ENCODE data around the gene ADCY4. TPM values are rescaled to one million over a fixed set of nuclear protein-coding genes. Genes with fewer than 3 reads are reported as not detected.

ADCY4 gene
- total and polyA plus RNA-seq, 10 of the 15 experiments (the other 5 are each of a cell fraction or from before 2014, with no cell fraction given): 0.05 to 0.87 (median 0.21) TPM; not detected in 1

GRCh38 chr14:24279301-24280186, 55.3 kb downstream of the ADCY4 start (continued):
- TF ChIP-seq HCFC1 (IDR thresholded peaks at IDR 0.05; ENCODE audit: low read length) (no peak), NKRF (conservative IDR thresholded peaks at IDR 0.05) (no peak), BACH1 (IDR thresholded peaks at IDR 0.05; ENCODE audit: borderline replicate concordance) (no peak), RCOR1 (conservative IDR thresholded peaks at IDR 0.05; ENCODE audit: low read depth, low read length) (no peak), MEF2B (IDR thresholded peaks at IDR 0.05; ENCODE audit: partially characterized antibody, poor library complexity, severe bottlenecking) (peak; percentile 80), RAD51 (IDR thresholded peaks at IDR 0.05) (peak; percentile 72; the same call in 1 of the 2 replicates), SUPT20H (IDR thresholded peaks at IDR 0.05; ENCODE audit: borderline replicate concordance, control insufficient read depth, low read depth, low read length) (no peak), SMARCA5 (IDR thresholded peaks at IDR 0.05) (0 out of 2 replicates have a peak, but pooled peaks have one; percentile 29), POLR2AphosphoS2 (IDR thresholded peaks at IDR 0.05; ENCODE audit: low read depth, low read length) (no peak), RFX5 (IDR thresholded peaks at IDR 0.05; ENCODE audit: low read depth, low read length) (0 out of 2 replicates have a peak, but pooled peaks have one; percentile 27), BCL3 (IDR thresholded peaks at IDR 0.05; ENCODE audit: borderline replicate concordance, insufficient read depth, low read depth, low read length, poor library complexity, severe bottlenecking) (no peak), CTCF (IDR thresholded peaks at IDR 0.05 in 2 of 3, conservative IDR thresholded peaks at IDR 0.05 in 1 of 3; ENCODE audit: control insufficient read depth in 2 of 3, extremely low read depth in 1 of 3, insufficient read depth in 1 of 3, low read depth in 3 of 3, low read length in 3 of 3) (peak; percentile 44 to 47 (median 44); a peak in 5 of 6 replicates), MTA2 (IDR thresholded peaks at IDR 0.05; ENCODE audit: low read depth) (no peak), CBFB (IDR thresholded peaks at IDR 0.05; ENCODE audit: low read depth) (no peak), MXI1 (IDR thresholded peaks at IDR 0.05; ENCODE audit: low read depth, low read length) (no peak), SPI1 (IDR thresholded peaks at IDR 0.05; ENCODE audit: borderline replicate concordance, insufficient read depth, low read depth, low read length) (peak; percentile 66; the same call in 1 of the 2 replicates), POLR2A (IDR thresholded peaks at IDR 0.05; ENCODE audit: low read depth, low read length) (no peak), CUX1 (IDR thresholded peaks at IDR 0.05; ENCODE audit: insufficient replicate concordance, low read depth, low read length) (no peak)
